Activated B cell treated with CpG ODN at 0.5 μM for 24 hours (primary cell): Measurements from ENCODE around the gene TUB. TPM values are rescaled to one million over a fixed set of nuclear protein-coding genes. Genes with fewer than 3 reads are reported as not detected.

Source experiments
- ATAC-seq: fragments of 200-7000 bp; cut with Tn5 transposase; one replicate; pipeline ENCODE4 v1.10.0; 2021; ENCODE audit warnings: low read depth, mild to moderate bottlenecking, moderate library complexity
- CTCF ChIA-PET: fragments of 350-600 bp; sonication (Branson Sonifier 250); formaldehyde crosslinking; loops from one replicate; lab custom pipeline; 2021; ENCODE audit warnings: antibody characterized with exemption; lab: Charles Lee
- POLR2A ChIA-PET: fragments of 350-600 bp; sonication (Branson Sonifier 250); formaldehyde crosslinking; loops from one replicate; lab custom pipeline; 2021; ENCODE audit warnings: antibody characterized with exemption; lab: Charles Lee
- DNase-seq: peaks from one replicate; pipeline ENCODE4 v3.0.0; 2022
- H3K27ac Mint-ChIP-seq: one replicate; pipeline ENCODE4 v1.8.0; 2020; ENCODE audit warnings: mixed read lengths
- H3K27me3 Mint-ChIP-seq: one replicate; pipeline ENCODE4 v1.8.0; 2021; ENCODE audit warnings: mixed read lengths
- H3K36me3 Mint-ChIP-seq: one replicate; pipeline ENCODE4 v1.8.0; 2021; ENCODE audit warnings: low read depth, mixed read lengths
- H3K4me1 Mint-ChIP-seq: one replicate; pipeline ENCODE4 v1.8.0; 2021; ENCODE audit warnings: mixed read lengths
- H3K4me3 Mint-ChIP-seq: one replicate; pipeline ENCODE4 v1.8.0; 2020; ENCODE audit warnings: mild to moderate bottlenecking, mixed read lengths
- H3K9me3 Mint-ChIP-seq: one replicate; pipeline ENCODE4 v1.8.0; 2020; ENCODE audit warnings: mixed read lengths
- CTCF ChIP-seq: fragments of 200-600 bp; IDR thresholded peaks from one replicate; pipeline ENCODE4 v1.8.0; 2022; ENCODE audit warnings: antibody characterized with exemption, mild to moderate bottlenecking
- intact Hi-C: fragments of 100-400 bp; cut with micrococcal nuclease; formaldehyde crosslinking; loops from one replicate; pipeline ENCODE4 v1.15.1; 2024
- total RNA-seq: library from RNA; stranded (reverse); gene quantifications from 2 replicates; pipeline ENCODE4 v1.2.3, GENCODE V29; 2022

The TUB gene
- total RNA-seq, 1 donor from 2014 or later: not detected

- DNase-seq (no peak), ATAC-seq (peak; percentile 67)
- intact Hi-C loops: loop anchor here (1.0 to 10.0 kb wide), 2 partner anchors 87 to 398 kb away; no protein-coding TSS in a partner anchor
- H3K4me3 Mint-ChIP-seq: no peak overlapping the region
- no peak for TF ChIP-seq CTCF
- H3K27ac Mint-ChIP-seq: no peak overlapping the region
- H3K36me3 Mint-ChIP-seq: no peaks in the 10 kb centered on the region
- no peaks in the 10 kb centered on the region for H3K27me3 Mint-ChIP-seq
- H3K4me1 Mint-ChIP-seq: no peaks in the 10 kb centered on the region
- no peaks in the 10 kb centered on the region for H3K9me3 Mint-ChIP-seq
- CTCF ChIA-PET: interaction anchor here (1.2 to 10.2 kb wide), 3 partner anchors 60 to 87 kb away, joined by 3 to 86 read pairs (median 12); no protein-coding TSS in a partner anchor
- POLR2A ChIA-PET: no interaction called here
These were observed 11.8 kb downstream of the TUB start for GRCh38 chr11:8092587-8093424.

GRCh38 chr11:8093931-8094575 lies 13.0 kb downstream of the TUB start:
- Mint-ChIP-seq H3K4me3 (no peak overlapping the region), H3K27ac (no peak overlapping the region), H3K9me3 (no peaks in the 10 kb centered on the region), H3K4me1 (no peaks in the 10 kb centered on the region), H3K36me3 (no peaks in the 10 kb centered on the region), H3K27me3 (no peaks in the 10 kb centered on the region)
- ChIA-PET POLR2A (no interaction called here), CTCF (interaction anchor here (10.2 kb wide), 1 partner anchor 88 kb away, joined by 86 read pairs; no protein-coding TSS in a partner anchor)
- intact Hi-C loops: loop anchor here (10.0 kb wide), 1 partner anchor 399 kb away; no protein-coding TSS in a partner anchor
- ATAC-seq (no peak), DNase-seq (no peak)
- TF ChIP-seq CTCF: no peak

GRCh38 chr11:8094656-8095055 lies 13.6 kb downstream of the TUB start:
- TF ChIP-seq CTCF: no peak
- no peak overlapping the region for H3K4me3 Mint-ChIP-seq
- no peaks in the 10 kb centered on the region for H3K36me3 Mint-ChIP-seq
- no peaks in the 10 kb centered on the region for H3K9me3 Mint-ChIP-seq
- no peak for DNase-seq
- POLR2A ChIA-PET: no interaction called here
- no peaks in the 10 kb centered on the region for H3K27me3 Mint-ChIP-seq
- intact Hi-C loops: loop anchor here (10.0 kb wide), 1 partner anchor 400 kb away; no protein-coding TSS in a partner anchor
- CTCF ChIA-PET: interaction anchor here (10.2 kb wide), 1 partner anchor 88 kb away, joined by 86 read pairs; no protein-coding TSS in a partner anchor
- ATAC-seq: no peak
- no peak overlapping the region for H3K27ac Mint-ChIP-seq
- H3K4me1 Mint-ChIP-seq: no peaks in the 10 kb centered on the region

GRCh38 chr11:8095371-8095770 lies 14.4 kb downstream of the TUB start:
- Mint-ChIP-seq H3K4me3 (no peak overlapping the region), H3K36me3 (no peaks in the 10 kb centered on the region), H3K27ac (no peak overlapping the region), H3K9me3 (no peaks in the 10 kb centered on the region), H3K27me3 (no peaks in the 10 kb centered on the region), H3K4me1 (no peaks in the 10 kb centered on the region)
- TF ChIP-seq CTCF: no peak
- ATAC-seq: no peak
- intact Hi-C loops: loop anchor here (10.0 kb wide), 1 partner anchor 401 kb away; no protein-coding TSS in a partner anchor
- no peak for DNase-seq
- POLR2A ChIA-PET: no interaction called here
- CTCF ChIA-PET: interaction anchor here (10.2 kb wide), 1 partner anchor 89 kb away, joined by 86 read pairs; no protein-coding TSS in a partner anchor
